ENCODE measurements around the gene PCLO. TPM values are rescaled to one million over a fixed set of nuclear protein-coding genes. Genes with fewer than 3 reads are reported as not detected.

Gene PCLO
- total RNA-seq, 1 experiment from 2014 or later = 3.0 TPM

DNA sequence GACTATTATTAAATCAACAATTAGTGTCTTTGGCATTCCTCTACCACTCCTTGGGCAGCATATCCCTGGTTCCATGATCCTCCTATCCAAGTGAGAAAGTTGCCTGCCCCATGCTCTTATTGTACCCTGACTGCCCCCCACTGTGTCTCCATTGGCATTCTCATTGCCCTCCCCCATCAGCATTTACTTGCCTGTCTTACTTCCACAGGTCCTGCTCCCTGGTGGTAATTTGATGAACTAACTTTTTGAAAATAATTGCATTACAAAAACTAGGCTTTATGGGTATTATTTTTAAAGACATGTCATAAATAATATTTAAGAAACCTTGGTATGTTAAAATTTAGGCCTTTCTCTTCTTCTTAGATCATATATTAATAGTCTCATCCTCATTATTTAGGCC, 346.4 kb downstream of the PCLO start:
- ChIA-PET POLR2A (no interaction called here), CTCF (no interaction called here)
- TF ChIP-seq, protein P1, sequence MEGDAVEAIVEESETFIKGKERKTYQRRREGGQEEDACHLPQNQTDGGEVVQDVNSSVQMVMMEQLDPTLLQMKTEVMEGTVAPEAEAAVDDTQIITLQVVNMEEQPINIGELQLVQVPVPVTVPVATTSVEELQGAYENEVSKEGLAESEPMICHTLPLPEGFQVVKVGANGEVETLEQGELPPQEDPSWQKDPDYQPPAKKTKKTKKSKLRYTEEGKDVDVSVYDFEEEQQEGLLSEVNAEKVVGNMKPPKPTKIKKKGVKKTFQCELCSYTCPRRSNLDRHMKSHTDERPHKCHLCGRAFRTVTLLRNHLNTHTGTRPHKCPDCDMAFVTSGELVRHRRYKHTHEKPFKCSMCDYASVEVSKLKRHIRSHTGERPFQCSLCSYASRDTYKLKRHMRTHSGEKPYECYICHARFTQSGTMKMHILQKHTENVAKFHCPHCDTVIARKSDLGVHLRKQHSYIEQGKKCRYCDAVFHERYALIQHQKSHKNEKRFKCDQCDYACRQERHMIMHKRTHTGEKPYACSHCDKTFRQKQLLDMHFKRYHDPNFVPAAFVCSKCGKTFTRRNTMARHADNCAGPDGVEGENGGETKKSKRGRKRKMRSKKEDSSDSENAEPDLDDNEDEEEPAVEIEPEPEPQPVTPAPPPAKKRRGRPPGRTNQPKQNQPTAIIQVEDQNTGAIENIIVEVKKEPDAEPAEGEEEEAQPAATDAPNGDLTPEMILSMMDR (IDR thresholded peaks at IDR 0.05) = peak; percentile 27; the same call in 1 of the 2 replicates
- TF ChIP-seq, protein P2, sequence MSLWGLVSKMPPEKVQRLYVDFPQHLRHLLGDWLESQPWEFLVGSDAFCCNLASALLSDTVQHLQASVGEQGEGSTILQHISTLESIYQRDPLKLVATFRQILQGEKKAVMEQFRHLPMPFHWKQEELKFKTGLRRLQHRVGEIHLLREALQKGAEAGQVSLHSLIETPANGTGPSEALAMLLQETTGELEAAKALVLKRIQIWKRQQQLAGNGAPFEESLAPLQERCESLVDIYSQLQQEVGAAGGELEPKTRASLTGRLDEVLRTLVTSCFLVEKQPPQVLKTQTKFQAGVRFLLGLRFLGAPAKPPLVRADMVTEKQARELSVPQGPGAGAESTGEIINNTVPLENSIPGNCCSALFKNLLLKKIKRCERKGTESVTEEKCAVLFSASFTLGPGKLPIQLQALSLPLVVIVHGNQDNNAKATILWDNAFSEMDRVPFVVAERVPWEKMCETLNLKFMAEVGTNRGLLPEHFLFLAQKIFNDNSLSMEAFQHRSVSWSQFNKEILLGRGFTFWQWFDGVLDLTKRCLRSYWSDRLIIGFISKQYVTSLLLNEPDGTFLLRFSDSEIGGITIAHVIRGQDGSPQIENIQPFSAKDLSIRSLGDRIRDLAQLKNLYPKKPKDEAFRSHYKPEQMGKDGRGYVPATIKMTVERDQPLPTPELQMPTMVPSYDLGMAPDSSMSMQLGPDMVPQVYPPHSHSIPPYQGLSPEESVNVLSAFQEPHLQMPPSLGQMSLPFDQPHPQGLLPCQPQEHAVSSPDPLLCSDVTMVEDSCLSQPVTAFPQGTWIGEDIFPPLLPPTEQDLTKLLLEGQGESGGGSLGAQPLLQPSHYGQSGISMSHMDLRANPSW (CRISPR knock-in tag; conservative IDR thresholded peaks at IDR 0.05; ENCODE audit: low read depth) = no peak
- TF ChIP-seq, protein P3, sequence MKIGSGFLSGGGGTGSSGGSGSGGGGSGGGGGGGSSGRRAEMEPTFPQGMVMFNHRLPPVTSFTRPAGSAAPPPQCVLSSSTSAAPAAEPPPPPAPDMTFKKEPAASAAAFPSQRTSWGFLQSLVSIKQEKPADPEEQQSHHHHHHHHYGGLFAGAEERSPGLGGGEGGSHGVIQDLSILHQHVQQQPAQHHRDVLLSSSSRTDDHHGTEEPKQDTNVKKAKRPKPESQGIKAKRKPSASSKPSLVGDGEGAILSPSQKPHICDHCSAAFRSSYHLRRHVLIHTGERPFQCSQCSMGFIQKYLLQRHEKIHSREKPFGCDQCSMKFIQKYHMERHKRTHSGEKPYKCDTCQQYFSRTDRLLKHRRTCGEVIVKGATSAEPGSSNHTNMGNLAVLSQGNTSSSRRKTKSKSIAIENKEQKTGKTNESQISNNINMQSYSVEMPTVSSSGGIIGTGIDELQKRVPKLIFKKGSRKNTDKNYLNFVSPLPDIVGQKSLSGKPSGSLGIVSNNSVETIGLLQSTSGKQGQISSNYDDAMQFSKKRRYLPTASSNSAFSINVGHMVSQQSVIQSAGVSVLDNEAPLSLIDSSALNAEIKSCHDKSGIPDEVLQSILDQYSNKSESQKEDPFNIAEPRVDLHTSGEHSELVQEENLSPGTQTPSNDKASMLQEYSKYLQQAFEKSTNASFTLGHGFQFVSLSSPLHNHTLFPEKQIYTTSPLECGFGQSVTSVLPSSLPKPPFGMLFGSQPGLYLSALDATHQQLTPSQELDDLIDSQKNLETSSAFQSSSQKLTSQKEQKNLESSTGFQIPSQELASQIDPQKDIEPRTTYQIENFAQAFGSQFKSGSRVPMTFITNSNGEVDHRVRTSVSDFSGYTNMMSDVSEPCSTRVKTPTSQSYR (CRISPR knock-in tag; IDR thresholded peaks at IDR 0.05) = 0 out of 2 replicates have a peak, but pooled peaks have one; percentile 44
- TF ChIP-seq ZNF423 (CRISPR knock-in tag; IDR thresholded peaks at IDR 0.05) = 0 out of 2 replicates have a peak, but pooled peaks have one; percentile 18
- TF ChIP-seq, protein P4, sequence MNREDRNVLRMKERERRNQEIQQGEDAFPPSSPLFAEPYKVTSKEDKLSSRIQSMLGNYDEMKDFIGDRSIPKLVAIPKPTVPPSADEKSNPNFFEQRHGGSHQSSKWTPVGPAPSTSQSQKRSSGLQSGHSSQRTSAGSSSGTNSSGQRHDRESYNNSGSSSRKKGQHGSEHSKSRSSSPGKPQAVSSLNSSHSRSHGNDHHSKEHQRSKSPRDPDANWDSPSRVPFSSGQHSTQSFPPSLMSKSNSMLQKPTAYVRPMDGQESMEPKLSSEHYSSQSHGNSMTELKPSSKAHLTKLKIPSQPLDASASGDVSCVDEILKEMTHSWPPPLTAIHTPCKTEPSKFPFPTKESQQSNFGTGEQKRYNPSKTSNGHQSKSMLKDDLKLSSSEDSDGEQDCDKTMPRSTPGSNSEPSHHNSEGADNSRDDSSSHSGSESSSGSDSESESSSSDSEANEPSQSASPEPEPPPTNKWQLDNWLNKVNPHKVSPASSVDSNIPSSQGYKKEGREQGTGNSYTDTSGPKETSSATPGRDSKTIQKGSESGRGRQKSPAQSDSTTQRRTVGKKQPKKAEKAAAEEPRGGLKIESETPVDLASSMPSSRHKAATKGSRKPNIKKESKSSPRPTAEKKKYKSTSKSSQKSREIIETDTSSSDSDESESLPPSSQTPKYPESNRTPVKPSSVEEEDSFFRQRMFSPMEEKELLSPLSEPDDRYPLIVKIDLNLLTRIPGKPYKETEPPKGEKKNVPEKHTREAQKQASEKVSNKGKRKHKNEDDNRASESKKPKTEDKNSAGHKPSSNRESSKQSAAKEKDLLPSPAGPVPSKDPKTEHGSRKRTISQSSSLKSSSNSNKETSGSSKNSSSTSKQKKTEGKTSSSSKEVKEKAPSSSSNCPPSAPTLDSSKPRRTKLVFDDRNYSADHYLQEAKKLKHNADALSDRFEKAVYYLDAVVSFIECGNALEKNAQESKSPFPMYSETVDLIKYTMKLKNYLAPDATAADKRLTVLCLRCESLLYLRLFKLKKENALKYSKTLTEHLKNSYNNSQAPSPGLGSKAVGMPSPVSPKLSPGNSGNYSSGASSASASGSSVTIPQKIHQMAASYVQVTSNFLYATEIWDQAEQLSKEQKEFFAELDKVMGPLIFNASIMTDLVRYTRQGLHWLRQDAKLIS (CRISPR knock-in tag; IDR thresholded peaks at IDR 0.05; ENCODE audit: borderline replicate concordance) = no peak
- H3K36me3 Mint-ChIP-seq = no peaks in the 10 kb centered on the region
- peak; percentile 38 for DNase-seq (ENCODE audit: low spot score)
- no peak overlapping the region for H3K27ac Mint-ChIP-seq
- H3K9me3 Mint-ChIP-seq = peaks cover 6% of the 10 kb centered on the region
- ATAC-seq = peak; percentile 60
- H3K27me3 Mint-ChIP-seq (ENCODE audit: low read depth) = no peaks in the 10 kb centered on the region
- no peak overlapping the region for H3K4me3 Mint-ChIP-seq
- peaks cover 57% of the 10 kb centered on the region for H3K4me1 Mint-ChIP-seq

DNA sequence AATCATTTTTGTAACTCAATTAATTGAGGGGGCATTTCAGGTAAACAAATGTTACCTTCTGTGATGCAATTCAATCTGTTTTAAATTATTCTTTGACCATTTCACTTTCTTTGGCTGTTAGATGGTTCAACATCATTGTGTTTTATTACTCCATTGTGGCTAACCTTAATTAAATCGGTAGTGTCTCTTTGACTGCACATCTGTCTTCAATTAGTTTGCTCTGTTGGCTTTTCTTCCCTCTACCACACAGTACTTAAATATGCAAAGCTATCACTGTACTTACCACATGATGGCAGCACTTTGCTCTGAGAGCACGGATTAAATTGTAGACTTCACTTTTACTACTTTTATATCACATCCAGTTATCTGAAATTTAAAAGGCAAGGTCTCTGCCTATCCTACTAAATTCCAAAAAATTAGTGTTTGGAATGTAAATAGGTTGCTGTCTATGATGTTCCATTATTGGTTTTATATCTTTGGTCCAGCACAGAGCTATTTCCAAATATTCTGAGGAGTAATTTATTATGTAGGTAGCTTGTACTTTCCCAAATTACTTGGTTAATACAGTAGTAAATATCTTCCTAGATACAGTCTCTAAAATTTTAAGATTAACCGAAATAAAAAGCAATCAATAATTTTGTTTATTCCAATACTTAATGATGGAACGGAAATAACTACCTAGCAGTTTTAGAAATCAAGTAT, 352.0 kb downstream of the PCLO start:
- DNase-seq (ENCODE audit: low spot score) (no peak), ATAC-seq (peak; percentile 93)
- ChIA-PET POLR2A (no interaction called here), CTCF (interaction anchor here (0.7 to 1.8 kb wide), 14 partner anchors 9 to 514 kb away, joined by 3 to 11 read pairs (median 4); no protein-coding TSS in a partner anchor)
- Mint-ChIP-seq H3K4me1 (peaks cover 12% of the 10 kb centered on the region), H3K27me3 (ENCODE audit: low read depth) (no peaks in the 10 kb centered on the region), H3K4me3 (no peak overlapping the region), H3K27ac (no peak overlapping the region), H3K36me3 (no peaks in the 10 kb centered on the region), H3K9me3 (no peaks in the 10 kb centered on the region)
- TF ChIP-seq, protein P5, sequence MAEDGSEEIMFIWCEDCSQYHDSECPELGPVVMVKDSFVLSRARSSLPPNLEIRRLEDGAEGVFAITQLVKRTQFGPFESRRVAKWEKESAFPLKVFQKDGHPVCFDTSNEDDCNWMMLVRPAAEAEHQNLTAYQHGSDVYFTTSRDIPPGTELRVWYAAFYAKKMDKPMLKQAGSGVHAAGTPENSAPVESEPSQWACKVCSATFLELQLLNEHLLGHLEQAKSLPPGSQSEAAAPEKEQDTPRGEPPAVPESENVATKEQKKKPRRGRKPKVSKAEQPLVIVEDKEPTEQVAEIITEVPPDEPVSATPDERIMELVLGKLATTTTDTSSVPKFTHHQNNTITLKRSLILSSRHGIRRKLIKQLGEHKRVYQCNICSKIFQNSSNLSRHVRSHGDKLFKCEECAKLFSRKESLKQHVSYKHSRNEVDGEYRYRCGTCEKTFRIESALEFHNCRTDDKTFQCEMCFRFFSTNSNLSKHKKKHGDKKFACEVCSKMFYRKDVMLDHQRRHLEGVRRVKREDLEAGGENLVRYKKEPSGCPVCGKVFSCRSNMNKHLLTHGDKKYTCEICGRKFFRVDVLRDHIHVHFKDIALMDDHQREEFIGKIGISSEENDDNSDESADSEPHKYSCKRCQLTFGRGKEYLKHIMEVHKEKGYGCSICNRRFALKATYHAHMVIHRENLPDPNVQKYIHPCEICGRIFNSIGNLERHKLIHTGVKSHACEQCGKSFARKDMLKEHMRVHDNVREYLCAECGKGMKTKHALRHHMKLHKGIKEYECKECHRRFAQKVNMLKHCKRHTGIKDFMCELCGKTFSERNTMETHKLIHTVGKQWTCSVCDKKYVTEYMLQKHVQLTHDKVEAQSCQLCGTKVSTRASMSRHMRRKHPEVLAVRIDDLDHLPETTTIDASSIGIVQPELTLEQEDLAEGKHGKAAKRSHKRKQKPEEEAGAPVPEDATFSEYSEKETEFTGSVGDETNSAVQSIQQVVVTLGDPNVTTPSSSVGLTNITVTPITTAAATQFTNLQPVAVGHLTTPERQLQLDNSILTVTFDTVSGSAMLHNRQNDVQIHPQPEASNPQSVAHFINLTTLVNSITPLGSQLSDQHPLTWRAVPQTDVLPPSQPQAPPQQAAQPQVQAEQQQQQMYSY (CRISPR knock-in tag; IDR thresholded peaks at IDR 0.05) = no peak
- TF ChIP-seq, protein P1 (IDR thresholded peaks at IDR 0.05) = 0 out of 2 replicates have a peak, but pooled peaks have one; percentile 36

All from WTC11 (cell line).